Liver (tissue), 9 donors: Measurements from ENCODE around the gene ZMAT5. TPM values are rescaled to one million over a fixed set of nuclear protein-coding genes. Genes with fewer than 3 reads are reported as not detected.

Experiments used
- DNase-seq: peaks from one replicate; pipeline ENCODE4 v3.0.0-alpha.2; 2017; ENCODE audit warnings: low spot score
- H3K27ac ChIP-seq, 2 donors: one replicate each; pipeline ENCODE4 v1.7.0; 2013; ENCODE audit warnings: inconsistent platforms in 2 of 2, low read length in 2 of 2, control low read depth in 1 of 2, low read depth in 1 of 2, mild to moderate bottlenecking in 1 of 2
- H3K27me3 ChIP-seq, 4 donors: one replicate each; pipeline versions ENCODE4 v1.6.1 to v1.7.0; 2013; ENCODE audit warnings: low read length in 3 of 4, inconsistent platforms in 1 of 4, mild to moderate bottlenecking in 1 of 4, moderate library complexity in 1 of 4; ENCODE audit not compliant: control insufficient read depth in 4 of 4, insufficient read depth in 4 of 4
- H3K36me3 ChIP-seq, 4 donors: one replicate each; pipeline versions ENCODE4 v1.6.1 to v1.7.0; 2013; ENCODE audit warnings: low read length in 3 of 4, mild to moderate bottlenecking in 3 of 4, low read depth in 1 of 4, moderate library complexity in 1 of 4; ENCODE audit not compliant: control insufficient read depth in 4 of 4, insufficient read depth in 3 of 4
- H3K4me1 ChIP-seq, 4 donors: one replicate each; pipeline versions ENCODE4 v1.6.1 to v1.7.0; 2013; ENCODE audit warnings: low read length in 3 of 4, mild to moderate bottlenecking in 3 of 4, moderate library complexity in 1 of 4; ENCODE audit not compliant: control insufficient read depth in 4 of 4, insufficient read depth in 4 of 4
- H3K4me3 ChIP-seq, 3 donors: one replicate each; pipeline versions ENCODE4 v1.6.1 to v1.7.0; 2013; ENCODE audit warnings: low read length in 3 of 3, control low read depth in 1 of 3, low read depth in 1 of 3, mild to moderate bottlenecking in 1 of 3
- H3K9ac ChIP-seq, 2 donors: one replicate each; pipeline ENCODE4 v1.7.0; 2013; ENCODE audit warnings: low read length in 2 of 2, mild to moderate bottlenecking in 2 of 2, moderate library complexity in 2 of 2, control low read depth in 1 of 2, low read depth in 1 of 2
- H3K9me3 ChIP-seq, 4 donors: one replicate each; pipeline versions ENCODE4 v1.6.1 to v1.7.0; 2013; ENCODE audit warnings: low read length in 3 of 4; ENCODE audit not compliant: control insufficient read depth in 4 of 4
- FOXA1 ChIP-seq: IDR thresholded peaks from 2 replicates; pipeline ENCODE4 v1.6.1; 2016; ENCODE audit warnings: antibody characterized with exemption
- FOXA2 ChIP-seq: IDR thresholded peaks from 2 replicates; pipeline ENCODE4 v1.6.1; 2016; ENCODE audit warnings: antibody characterized with exemption
- GABPA ChIP-seq, 2 donors: IDR thresholded peaks in 1 of 2; conservative IDR thresholded peaks in 1 of 2; 2 replicates each; pipeline ENCODE4 v1.6.1; 2016; ENCODE audit warnings: antibody characterized with exemption in 2 of 2, mild to moderate bottlenecking in 1 of 2, moderate library complexity in 1 of 2
- HNF4A ChIP-seq, 2 donors: conservative IDR thresholded peaks; 2 replicates each; pipeline ENCODE4 v1.6.1; 2016; ENCODE audit warnings: antibody characterized with exemption in 2 of 2, mild to moderate bottlenecking in 2 of 2
- JUND ChIP-seq, 2 donors: IDR thresholded peaks; 2 replicates each; pipeline ENCODE4 v1.6.1; 2016; ENCODE audit warnings: antibody characterized with exemption in 2 of 2
- RAD21 ChIP-seq, 2 donors: IDR thresholded peaks; 2 replicates each; pipeline ENCODE4 v1.6.1; 2016; ENCODE audit warnings: antibody characterized with exemption in 2 of 2, mild to moderate bottlenecking in 2 of 2
- RXRA ChIP-seq, 2 donors: IDR thresholded peaks; 2 replicates each; pipeline ENCODE4 v1.6.1; 2017 to 2018; ENCODE audit warnings: antibody characterized with exemption in 2 of 2, mild to moderate bottlenecking in 1 of 2
- SP1 ChIP-seq: IDR thresholded peaks from 2 replicates; pipeline ENCODE4 v1.6.1; 2018; ENCODE audit warnings: antibody characterized with exemption, mild to moderate bottlenecking
- TAF1 ChIP-seq: conservative IDR thresholded peaks from 2 replicates; pipeline ENCODE4 v1.6.1; 2016; ENCODE audit warnings: antibody characterized with exemption, mild to moderate bottlenecking
- YY1 ChIP-seq: IDR thresholded peaks from 2 replicates; pipeline ENCODE4 v1.6.1; 2016; ENCODE audit warnings: antibody characterized with exemption, mild to moderate bottlenecking
- WGBS: extraction: QIAGEN DNeasy Blood & Tissue Kit; methylation state at CpG from one replicate; pipeline ENCODE4 v1.1.7; 2013; 5-methylcytosine and 5-hydroxymethylcytosine counted together
- polyA plus RNA-seq, 2 donors: library from polyadenylated mRNA; stranded (reverse) in 1 of 2; unstranded in 1 of 2; fragments of 200-250 nt in 1 of 2; fragments of >200 nt in 1 of 2; fragmentation: Nextera tagmentation in 1 of 2; extraction: Ambion mirVana in 1 of 2; gene quantifications; one replicate each; pipeline versions ENCODE4 v1.2.1 to v1.2.3, GENCODE V29; 2013 to 2015
- total RNA-seq, 2 donors: library from RNA; depleted of rRNA; stranded (reverse); fragments of >200 nt; gene quantifications; one replicate each; pipeline ENCODE4 v1.2.3, GENCODE V29; 2014
- TF ChIP-seq, protein P1 (sequence below): fragments of 150-350 bp; IDR thresholded peaks from 2 replicates; pipeline ENCODE4 v1.5.1; 2017; ENCODE audit warnings: improper control_type of control experiment, low read depth, low read length; ENCODE audit not compliant: missing input control
- TF ChIP-seq, protein P2 (sequence below): IDR thresholded peaks from 2 replicates; pipeline ENCODE4 v1.6.1; 2016; ENCODE audit warnings: antibody characterized with exemption
- TF ChIP-seq, protein P3 (sequence below): IDR thresholded peaks from 2 replicates; pipeline ENCODE4 v1.6.1; 2016; ENCODE audit warnings: antibody characterized with exemption, mild to moderate bottlenecking
- donor health status: healthy.
- donor health status: healthy.
- donor health status: healthy.
- donor health status: healthy.
- donor health status: healthy.

ZMAT5 gene
- total and polyA plus RNA-seq, 4 donors: 9.2 to 18.8 (median 13.5) TPM

DNA sequence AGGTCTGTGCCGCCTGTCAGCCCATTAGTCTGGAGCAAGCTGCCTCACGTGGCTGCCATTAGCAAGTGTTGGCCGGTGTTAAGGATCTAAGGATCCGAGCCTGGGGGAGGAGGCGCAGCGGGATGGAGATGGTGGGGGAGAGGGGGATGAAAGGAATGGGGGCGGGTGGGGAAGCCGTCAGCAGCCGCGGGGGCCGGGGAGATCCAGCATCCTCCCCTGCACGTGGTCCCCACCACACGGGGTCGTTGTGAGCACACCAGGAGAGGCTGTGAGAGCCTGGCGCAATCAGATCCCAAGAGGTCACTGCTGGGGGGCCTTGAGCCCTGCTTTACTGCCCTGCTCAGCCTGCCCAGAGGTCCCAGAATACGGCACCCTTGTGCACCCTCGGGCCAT is 39.7 kb downstream of the ZMAT5 start:
- DNase-seq: peak; percentile 56
- no peak overlapping the region for H3K4me3 ChIP-seq

DNA sequence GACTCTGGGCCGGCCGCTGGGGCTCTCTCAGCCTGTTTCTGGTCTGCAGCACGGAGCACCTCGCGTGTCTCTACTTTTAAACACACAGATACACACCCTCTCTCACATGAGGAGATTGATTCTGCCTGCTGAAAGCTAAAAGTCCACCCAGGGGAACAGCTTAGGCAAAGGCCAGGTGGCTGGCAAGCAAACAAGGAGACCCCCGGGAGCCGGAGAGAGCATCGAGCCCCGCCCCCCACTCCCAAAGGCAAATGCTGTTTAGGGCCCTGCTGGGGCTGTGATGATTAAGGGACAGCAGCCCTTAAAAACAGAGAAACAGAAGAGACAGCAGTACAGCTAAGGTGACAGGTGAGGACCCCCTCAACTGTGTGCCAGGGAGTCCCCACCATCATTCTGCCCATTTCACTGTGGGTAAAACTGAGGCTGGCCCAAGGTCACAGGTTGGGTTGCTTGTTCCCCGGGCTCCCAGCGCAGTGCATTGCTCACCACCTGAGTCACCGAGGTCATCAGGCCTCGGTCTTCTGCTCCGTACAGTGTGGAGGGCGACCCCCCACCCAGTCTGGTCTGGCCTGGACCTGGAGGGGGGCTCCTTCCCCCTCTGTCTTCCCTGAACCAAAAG is 40.2 kb downstream of the ZMAT5 start:
- WGBS: 46% methylated on average over 15 of the region's 15 CpGs
- H3K27me3 ChIP-seq: no peaks in the 10 kb centered on the region

More for the DNA sequence above, 39.7 kb downstream of the ZMAT5 start:
- H3K9me3 ChIP-seq: no peaks in the 10 kb centered on the region
- TF ChIP-seq, protein P1, sequence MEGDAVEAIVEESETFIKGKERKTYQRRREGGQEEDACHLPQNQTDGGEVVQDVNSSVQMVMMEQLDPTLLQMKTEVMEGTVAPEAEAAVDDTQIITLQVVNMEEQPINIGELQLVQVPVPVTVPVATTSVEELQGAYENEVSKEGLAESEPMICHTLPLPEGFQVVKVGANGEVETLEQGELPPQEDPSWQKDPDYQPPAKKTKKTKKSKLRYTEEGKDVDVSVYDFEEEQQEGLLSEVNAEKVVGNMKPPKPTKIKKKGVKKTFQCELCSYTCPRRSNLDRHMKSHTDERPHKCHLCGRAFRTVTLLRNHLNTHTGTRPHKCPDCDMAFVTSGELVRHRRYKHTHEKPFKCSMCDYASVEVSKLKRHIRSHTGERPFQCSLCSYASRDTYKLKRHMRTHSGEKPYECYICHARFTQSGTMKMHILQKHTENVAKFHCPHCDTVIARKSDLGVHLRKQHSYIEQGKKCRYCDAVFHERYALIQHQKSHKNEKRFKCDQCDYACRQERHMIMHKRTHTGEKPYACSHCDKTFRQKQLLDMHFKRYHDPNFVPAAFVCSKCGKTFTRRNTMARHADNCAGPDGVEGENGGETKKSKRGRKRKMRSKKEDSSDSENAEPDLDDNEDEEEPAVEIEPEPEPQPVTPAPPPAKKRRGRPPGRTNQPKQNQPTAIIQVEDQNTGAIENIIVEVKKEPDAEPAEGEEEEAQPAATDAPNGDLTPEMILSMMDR: peak; percentile 28
- TF ChIP-seq RAD21 (IDR thresholded peaks at IDR 0.05) (peak; percentile 56 to 69), TAF1 (no peak), RXRA (IDR thresholded peaks at IDR 0.05) (no peak), JUND (IDR thresholded peaks at IDR 0.05) (no peak)
- H3K27me3 ChIP-seq: no peaks in the 10 kb centered on the region
- WGBS: 9% methylated on average over 17 of the region's 17 CpGs
- H3K27ac ChIP-seq: no peak overlapping the region
- H3K4me1 ChIP-seq: no peaks in the 10 kb centered on the region
- peaks cover 0 to 11% (median 5%) of the 10 kb centered on the region in 4 donors for H3K36me3 ChIP-seq
- no peak overlapping the region for H3K9ac ChIP-seq

More for the DNA sequence above, 40.2 kb downstream of the ZMAT5 start:
- Histone ChIP-seq H3K4me3 (no peak overlapping the region), H3K36me3 (peaks cover 0 to 11% (median 5%) of the 10 kb centered on the region in 4 donors), H3K4me1 (no peaks in the 10 kb centered on the region), H3K9me3 (no peaks in the 10 kb centered on the region), H3K27ac (no peak overlapping the region), H3K9ac (no peak overlapping the region)
- TF ChIP-seq HNF4A (conservative IDR thresholded peaks at IDR 0.05) (no peak), FOXA2 (no peak), YY1 (no peak), JUND (IDR thresholded peaks at IDR 0.05) (no peak), RAD21 (IDR thresholded peaks at IDR 0.05) (no peak), SP1 (no peak), GABPA (IDR thresholded peaks at IDR 0.05 in 1 of 2, conservative IDR thresholded peaks at IDR 0.05 in 1 of 2) (no peak), FOXA1 (no peak)
- TF ChIP-seq, protein P1: no peak
- TF ChIP-seq, protein P2, sequence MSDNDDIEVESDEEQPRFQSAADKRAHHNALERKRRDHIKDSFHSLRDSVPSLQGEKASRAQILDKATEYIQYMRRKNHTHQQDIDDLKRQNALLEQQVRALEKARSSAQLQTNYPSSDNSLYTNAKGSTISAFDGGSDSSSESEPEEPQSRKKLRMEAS: no peak
- TF ChIP-seq, protein P3, sequence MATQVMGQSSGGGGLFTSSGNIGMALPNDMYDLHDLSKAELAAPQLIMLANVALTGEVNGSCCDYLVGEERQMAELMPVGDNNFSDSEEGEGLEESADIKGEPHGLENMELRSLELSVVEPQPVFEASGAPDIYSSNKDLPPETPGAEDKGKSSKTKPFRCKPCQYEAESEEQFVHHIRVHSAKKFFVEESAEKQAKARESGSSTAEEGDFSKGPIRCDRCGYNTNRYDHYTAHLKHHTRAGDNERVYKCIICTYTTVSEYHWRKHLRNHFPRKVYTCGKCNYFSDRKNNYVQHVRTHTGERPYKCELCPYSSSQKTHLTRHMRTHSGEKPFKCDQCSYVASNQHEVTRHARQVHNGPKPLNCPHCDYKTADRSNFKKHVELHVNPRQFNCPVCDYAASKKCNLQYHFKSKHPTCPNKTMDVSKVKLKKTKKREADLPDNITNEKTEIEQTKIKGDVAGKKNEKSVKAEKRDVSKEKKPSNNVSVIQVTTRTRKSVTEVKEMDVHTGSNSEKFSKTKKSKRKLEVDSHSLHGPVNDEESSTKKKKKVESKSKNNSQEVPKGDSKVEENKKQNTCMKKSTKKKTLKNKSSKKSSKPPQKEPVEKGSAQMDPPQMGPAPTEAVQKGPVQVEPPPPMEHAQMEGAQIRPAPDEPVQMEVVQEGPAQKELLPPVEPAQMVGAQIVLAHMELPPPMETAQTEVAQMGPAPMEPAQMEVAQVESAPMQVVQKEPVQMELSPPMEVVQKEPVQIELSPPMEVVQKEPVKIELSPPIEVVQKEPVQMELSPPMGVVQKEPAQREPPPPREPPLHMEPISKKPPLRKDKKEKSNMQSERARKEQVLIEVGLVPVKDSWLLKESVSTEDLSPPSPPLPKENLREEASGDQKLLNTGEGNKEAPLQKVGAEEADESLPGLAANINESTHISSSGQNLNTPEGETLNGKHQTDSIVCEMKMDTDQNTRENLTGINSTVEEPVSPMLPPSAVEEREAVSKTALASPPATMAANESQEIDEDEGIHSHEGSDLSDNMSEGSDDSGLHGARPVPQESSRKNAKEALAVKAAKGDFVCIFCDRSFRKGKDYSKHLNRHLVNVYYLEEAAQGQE: no peak
- peak; percentile 41 for DNase-seq
